ENCODE measurements around the gene METTL8.

GRCh38 chr2:171365232-171365631, 68.6 kb downstream of the METTL8 start:
- TF ChIP-seq, protein P1, sequence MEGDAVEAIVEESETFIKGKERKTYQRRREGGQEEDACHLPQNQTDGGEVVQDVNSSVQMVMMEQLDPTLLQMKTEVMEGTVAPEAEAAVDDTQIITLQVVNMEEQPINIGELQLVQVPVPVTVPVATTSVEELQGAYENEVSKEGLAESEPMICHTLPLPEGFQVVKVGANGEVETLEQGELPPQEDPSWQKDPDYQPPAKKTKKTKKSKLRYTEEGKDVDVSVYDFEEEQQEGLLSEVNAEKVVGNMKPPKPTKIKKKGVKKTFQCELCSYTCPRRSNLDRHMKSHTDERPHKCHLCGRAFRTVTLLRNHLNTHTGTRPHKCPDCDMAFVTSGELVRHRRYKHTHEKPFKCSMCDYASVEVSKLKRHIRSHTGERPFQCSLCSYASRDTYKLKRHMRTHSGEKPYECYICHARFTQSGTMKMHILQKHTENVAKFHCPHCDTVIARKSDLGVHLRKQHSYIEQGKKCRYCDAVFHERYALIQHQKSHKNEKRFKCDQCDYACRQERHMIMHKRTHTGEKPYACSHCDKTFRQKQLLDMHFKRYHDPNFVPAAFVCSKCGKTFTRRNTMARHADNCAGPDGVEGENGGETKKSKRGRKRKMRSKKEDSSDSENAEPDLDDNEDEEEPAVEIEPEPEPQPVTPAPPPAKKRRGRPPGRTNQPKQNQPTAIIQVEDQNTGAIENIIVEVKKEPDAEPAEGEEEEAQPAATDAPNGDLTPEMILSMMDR (conservative IDR thresholded peaks at IDR 0.05; ENCODE audit: low read depth in 2 of 2) = no peak
- TF ChIP-seq POLR2AphosphoS5 (IDR thresholded peaks at IDR 0.05; ENCODE audit: low read depth) (no peak), EZH2phosphoT487 (IDR thresholded peaks at IDR 0.05; ENCODE audit: unreplicated experiment) (no peak), EZH2 (IDR thresholded peaks at IDR 0.05; ENCODE audit: low read depth, unreplicated experiment) (no peak), REST (IDR thresholded peaks at IDR 0.05; ENCODE audit: unreplicated experiment) (no peak), CREB1 (CRISPR knock-in tag; IDR thresholded peaks at IDR 0.05; ENCODE audit: low read depth) (no peak), ZNF114 (CRISPR knock-in tag; IDR thresholded peaks at IDR 0.05) (no peak), JUNB (IDR thresholded peaks at IDR 0.05; ENCODE audit: unreplicated experiment) (no peak)
